GM19463 (cell line): ENCODE measurements around the gene COPS4.
A peak's percentile ranks its signal among the peaks of the same experiment; 100 is the strongest.

Experiments
- ATAC-seq: cut with Tn5 transposase; IDR thresholded peaks from one replicate; pipeline ENCODE4 v1.9.1; 2021; ENCODE audit warnings: mild to moderate bottlenecking, moderate library complexity; ENCODE audit not compliant: unreplicated experiment

The COPS4 gene

DNA sequence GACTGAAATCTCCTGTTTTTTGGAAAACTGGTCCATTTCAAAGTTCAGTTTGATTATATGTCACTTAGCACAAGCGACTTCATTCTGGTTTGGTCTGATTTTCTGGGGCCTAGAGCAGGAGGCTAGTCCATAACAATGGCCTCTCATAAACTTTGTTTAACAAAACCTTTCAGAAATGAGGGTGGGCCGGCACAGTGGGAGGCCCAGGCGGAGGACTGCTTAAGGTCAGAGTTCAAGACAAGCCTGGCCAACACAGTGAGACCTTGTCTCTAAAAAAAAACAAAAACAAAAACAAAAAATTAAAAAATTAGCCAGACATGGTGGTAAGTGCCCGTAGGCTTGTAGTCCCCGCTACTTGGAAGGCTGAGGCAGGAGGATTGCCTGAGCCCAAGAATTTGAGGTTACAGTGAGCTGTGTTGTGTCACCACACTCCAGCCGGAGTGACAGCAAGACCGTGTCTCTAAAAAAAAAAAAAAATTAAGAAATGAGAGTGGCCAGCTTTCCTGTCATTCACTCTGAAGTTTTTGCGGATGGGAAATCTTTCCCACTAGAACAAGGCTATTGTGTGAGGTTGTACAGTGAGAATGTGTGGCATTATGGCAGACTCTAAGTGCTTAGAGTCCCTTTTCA, 80.8 kb downstream of the COPS4 start:
- no peak for ATAC-seq

GRCh38 chr4:83118869-83119268, 83.9 kb downstream of the COPS4 start:
- ATAC-seq = no peak

- no peak for ATAC-seq
These were observed 86.3 kb downstream of the COPS4 start for GRCh38 chr4:83121246-83121645.

DNA sequence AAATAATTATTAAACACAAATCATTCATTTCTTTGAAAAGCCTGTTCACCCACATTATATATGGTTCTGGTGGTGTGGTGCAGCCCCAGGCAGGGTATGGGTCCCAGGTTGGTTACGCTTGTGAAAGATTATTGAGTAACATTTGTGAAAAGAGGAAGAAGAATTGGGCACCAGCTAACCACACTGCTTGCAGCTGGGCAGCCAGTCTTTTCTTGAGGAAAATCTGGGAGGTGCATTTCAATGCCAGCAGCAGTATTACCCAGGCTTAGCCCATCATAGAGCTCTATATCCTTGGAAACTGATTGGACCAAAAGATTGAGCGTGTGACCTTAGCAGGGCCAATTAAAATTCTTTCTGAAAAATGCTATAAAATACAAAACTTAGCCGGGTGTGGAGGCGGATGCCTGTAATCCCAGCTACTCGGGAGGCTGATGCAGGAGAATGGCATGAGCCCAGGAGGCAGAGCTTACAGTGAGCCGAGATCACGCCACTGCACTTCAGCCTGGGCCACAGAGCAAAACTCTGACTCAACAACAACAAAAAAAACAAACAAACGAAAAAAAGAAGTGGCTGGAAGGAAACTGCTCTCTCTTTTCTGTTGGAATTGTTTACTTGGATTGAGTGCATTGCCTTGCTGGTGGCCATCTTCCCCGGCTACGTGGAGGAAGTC, 89.3 kb downstream of the COPS4 start:
- peak; percentile 86 for ATAC-seq
